Upper lobe of left lung (tissue), 4 donors: Measurements from ENCODE around the gene ACTN4.
"Not testable (repeated sequence)": the region's sequence is repeated elsewhere in the genome, so short reads cannot be mapped to it uniquely, and the experiment has no call there.

Source experiments
- CTCF ChIP-seq, 6 experiments: fragments of 450-650 bp in 4 of 6; fragments of 200-600 bp in 2 of 6; sonication (generic) in 2 of 6; IDR thresholded peaks; one replicate each; pipeline ENCODE4 v1.5.1; 2016 to 2019; ENCODE audit warnings: antibody characterized with exemption in 6 of 6
- POLR2A ChIP-seq, 4 donors: fragments of 450-650 bp; IDR thresholded peaks; one replicate each; pipeline ENCODE4 v1.5.1; 2016 to 2017; ENCODE audit warnings: antibody characterized with exemption in 4 of 4, mild to moderate bottlenecking in 2 of 4
- POLR2AphosphoS5 ChIP-seq, 2 donors: sonication (generic); formaldehyde crosslinking; IDR thresholded peaks; one replicate each; pipeline ENCODE4 v1.5.1; 2017; ENCODE audit warnings: antibody characterized with exemption in 2 of 2

DNA sequence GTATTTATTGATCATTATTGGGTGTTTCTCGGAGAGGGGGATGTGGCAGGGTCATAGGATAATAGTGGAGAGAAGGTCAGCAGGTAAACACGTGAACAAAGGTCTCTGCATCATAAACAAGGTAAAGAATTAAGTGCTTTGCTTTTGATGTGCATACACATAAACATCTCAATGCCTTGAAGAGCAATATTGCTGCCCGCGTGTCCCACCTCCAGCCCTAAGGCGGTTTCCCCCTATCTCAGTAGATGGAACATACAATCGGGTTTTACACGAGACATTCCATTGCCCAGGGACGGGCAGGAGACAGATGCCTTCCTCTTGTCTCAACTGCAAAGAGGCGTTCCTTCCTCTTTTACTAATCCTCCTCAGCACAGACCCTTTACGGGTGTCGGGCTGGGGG is 16.1 kb upstream of the ACTN4 start:
- TF ChIP-seq CTCF, POLR2AphosphoS5, POLR2A (IDR thresholded peaks at IDR 0.05): not testable (repeated sequence)
